Neural crest cell (in vitro differentiated cells): ENCODE results near the gene PRDM1. TPM values are rescaled to one million over a fixed set of nuclear protein-coding genes. Genes with fewer than 3 reads are reported as not detected.

Experiments
- DNase-seq: peaks from one replicate; pipeline ENCODE4 v3.0.0; 2021; ENCODE audit warnings: low read depth, mixed read lengths, low spot score
- H3K27ac Mint-ChIP-seq: one replicate; pipeline ENCODE4 v1.8.0; 2021; ENCODE audit warnings: mild to moderate bottlenecking, mixed read lengths; ENCODE audit not compliant: unreplicated experiment
- H3K27me3 Mint-ChIP-seq: 2 replicates; pipeline ENCODE4 v1.8.0; 2021; ENCODE audit warnings: low read depth, mild to moderate bottlenecking, mixed read lengths
- H3K36me3 Mint-ChIP-seq: 2 replicates; pipeline ENCODE4 v1.8.0; 2021; ENCODE audit warnings: low read depth, mild to moderate bottlenecking, mixed read lengths
- H3K4me1 Mint-ChIP-seq: 2 replicates; pipeline ENCODE4 v1.8.0; 2021; ENCODE audit warnings: mixed read lengths
- H3K4me3 Mint-ChIP-seq: one replicate; pipeline ENCODE4 v1.8.0; 2021; ENCODE audit warnings: mild to moderate bottlenecking, mixed read lengths
- H3K9me3 Mint-ChIP-seq: 2 replicates; pipeline ENCODE4 v1.8.0; 2021; ENCODE audit warnings: mixed read lengths
- total RNA-seq: library from RNA; stranded (reverse); gene quantifications from 2 replicates; pipeline ENCODE4 v1.2.1, GENCODE V29; 2021
- TF ChIP-seq, protein P1 (sequence below): fragments of 200-600 bp; sonication (generic); conservative IDR thresholded peaks from 2 replicates; pipeline ENCODE4 v1.5.0; 2021; ENCODE audit warnings: antibody characterized with exemption, mild to moderate bottlenecking

Gene PRDM1
- total RNA-seq, 1 donor from 2014 or later, result 1.2 TPM

DNA sequence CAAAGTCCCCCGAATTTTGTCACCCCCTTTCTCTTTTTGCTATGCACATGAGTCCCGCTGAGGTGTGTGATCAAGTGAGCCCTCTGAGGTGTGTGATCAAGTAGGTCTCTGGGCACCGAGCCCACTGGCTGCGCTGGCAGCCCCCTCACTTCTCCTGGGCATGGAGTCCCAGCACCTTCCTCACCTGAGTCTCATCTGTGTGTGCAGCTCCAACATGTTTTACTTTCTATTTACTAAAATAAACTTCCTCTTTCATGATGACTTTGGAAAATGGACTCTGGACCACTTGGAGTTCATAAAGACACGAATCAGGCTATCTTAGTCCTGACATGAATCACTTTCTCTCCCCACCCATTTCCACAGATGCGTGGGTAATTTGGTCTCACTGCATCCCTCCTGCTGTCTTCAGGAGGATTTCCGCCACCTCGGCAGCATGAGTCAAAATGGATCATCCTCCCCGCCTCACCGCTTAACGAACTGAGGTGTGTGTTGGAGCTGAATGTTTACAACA is 39.8 kb downstream of the PRDM1 start:
- Mint-ChIP-seq H3K27ac (no peak overlapping the region), H3K4me3 (no peak overlapping the region), H3K27me3 (no peaks in the 10 kb centered on the region), H3K9me3 (no peaks in the 10 kb centered on the region), H3K4me1 (peaks cover 5% of the 10 kb centered on the region), H3K36me3 (no peaks in the 10 kb centered on the region)
- TF ChIP-seq, protein P1, sequence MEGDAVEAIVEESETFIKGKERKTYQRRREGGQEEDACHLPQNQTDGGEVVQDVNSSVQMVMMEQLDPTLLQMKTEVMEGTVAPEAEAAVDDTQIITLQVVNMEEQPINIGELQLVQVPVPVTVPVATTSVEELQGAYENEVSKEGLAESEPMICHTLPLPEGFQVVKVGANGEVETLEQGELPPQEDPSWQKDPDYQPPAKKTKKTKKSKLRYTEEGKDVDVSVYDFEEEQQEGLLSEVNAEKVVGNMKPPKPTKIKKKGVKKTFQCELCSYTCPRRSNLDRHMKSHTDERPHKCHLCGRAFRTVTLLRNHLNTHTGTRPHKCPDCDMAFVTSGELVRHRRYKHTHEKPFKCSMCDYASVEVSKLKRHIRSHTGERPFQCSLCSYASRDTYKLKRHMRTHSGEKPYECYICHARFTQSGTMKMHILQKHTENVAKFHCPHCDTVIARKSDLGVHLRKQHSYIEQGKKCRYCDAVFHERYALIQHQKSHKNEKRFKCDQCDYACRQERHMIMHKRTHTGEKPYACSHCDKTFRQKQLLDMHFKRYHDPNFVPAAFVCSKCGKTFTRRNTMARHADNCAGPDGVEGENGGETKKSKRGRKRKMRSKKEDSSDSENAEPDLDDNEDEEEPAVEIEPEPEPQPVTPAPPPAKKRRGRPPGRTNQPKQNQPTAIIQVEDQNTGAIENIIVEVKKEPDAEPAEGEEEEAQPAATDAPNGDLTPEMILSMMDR, result no peak
- DNase-seq, result no peak

DNA sequence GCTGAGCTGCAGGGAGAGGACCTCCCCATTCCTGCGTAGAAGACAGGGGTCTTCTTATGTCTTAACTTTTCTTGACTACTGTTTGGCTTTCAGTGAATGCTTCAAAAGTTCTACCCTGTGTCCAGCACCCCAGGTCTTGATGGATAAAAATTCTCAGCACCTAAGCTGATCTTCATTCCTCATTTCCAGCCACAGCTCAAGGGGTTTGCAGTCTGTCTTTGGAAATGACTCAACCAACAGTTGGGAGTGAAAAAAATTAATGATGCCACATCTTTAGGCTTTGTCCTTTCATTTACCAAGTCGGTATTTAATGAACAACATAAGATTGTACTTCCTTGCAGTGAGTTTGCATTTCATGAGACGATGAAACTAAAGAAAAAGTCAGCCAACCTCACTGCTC is 40.3 kb downstream of the PRDM1 start:
- Mint-ChIP-seq H3K36me3 (no peaks in the 10 kb centered on the region), H3K27ac (no peak overlapping the region), H3K9me3 (no peaks in the 10 kb centered on the region), H3K4me1 (peaks cover 5% of the 10 kb centered on the region), H3K4me3 (no peak overlapping the region), H3K27me3 (no peaks in the 10 kb centered on the region)
- no peak for DNase-seq
- TF ChIP-seq, protein P1, result no peak

DNA sequence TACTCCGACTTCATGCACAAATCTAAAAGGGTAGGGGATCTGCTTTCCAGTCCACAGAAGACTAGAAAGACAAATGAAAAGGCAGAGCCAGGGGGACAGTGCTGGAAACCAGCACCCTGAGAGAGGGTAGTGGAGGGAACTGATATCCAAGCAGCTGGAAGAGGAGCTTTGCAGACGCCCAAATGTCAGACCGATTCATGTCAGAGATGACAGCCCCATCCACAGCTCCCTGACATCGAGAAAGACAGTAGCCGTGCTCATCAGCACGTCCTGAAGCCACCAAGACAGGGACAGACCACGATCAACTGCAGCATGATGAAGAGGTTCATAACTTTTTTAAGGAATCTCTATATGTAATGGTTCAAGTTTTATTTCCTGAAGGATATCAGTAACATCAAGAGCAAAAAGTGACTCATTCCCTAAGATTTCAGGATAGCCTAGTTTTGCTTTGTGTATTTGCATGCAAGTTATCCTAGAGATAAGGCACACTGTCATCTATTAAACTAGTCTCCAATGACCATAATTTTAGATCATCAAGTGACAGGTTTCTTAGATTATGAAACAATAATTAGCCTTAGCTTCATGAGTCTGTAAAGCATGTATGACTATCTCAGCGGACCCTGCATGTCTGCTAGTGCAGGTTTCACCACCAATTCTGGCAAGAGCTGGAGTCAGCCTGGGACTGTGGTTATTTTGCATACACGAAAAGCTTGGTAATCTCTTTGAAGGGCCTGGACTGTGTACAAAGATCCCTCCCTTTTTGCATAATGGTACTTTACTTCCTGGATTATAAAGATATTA is 43.0 kb downstream of the PRDM1 start:
- Mint-ChIP-seq H3K9me3 (no peaks in the 10 kb centered on the region), H3K4me3 (no peak overlapping the region), H3K36me3 (no peaks in the 10 kb centered on the region), H3K4me1 (no peaks in the 10 kb centered on the region), H3K27me3 (no peaks in the 10 kb centered on the region), H3K27ac (no peak overlapping the region)
- DNase-seq, result no peak
- TF ChIP-seq, protein P1, result no peak

DNA sequence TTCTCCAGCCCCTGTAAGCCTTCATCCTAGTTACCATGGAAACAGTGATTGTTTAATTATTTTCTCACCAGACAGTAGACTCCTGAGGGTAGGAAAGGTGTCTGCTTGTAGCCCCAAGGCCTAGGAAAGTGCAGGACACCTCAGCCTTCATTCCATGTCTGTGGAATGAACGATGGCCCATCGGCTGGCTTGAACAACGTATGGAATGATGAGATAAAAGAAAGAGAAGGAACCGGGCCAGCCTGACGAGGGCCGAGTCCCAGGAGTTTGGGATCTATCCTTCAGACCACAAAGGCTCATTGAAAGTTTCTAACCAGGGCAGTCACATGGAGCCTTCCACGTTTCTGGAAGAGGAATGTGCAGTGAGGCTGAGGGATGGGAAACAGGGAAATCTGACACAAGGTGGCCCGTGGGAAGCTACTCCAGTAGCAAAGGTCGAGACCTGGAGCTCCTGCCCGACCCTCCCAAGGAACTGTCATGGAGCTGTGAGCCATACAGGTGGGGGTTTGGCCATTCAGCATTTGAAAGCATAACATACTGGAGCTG is 46.1 kb downstream of the PRDM1 start:
- H3K4me3 Mint-ChIP-seq, result no peak overlapping the region
- H3K27ac Mint-ChIP-seq, result no peak overlapping the region
- no peaks in the 10 kb centered on the region for H3K9me3 Mint-ChIP-seq
- TF ChIP-seq, protein P1, result no peak
- no peaks in the 10 kb centered on the region for H3K27me3 Mint-ChIP-seq
- no peaks in the 10 kb centered on the region for H3K4me1 Mint-ChIP-seq
- no peaks in the 10 kb centered on the region for H3K36me3 Mint-ChIP-seq
- no peak for DNase-seq

DNA sequence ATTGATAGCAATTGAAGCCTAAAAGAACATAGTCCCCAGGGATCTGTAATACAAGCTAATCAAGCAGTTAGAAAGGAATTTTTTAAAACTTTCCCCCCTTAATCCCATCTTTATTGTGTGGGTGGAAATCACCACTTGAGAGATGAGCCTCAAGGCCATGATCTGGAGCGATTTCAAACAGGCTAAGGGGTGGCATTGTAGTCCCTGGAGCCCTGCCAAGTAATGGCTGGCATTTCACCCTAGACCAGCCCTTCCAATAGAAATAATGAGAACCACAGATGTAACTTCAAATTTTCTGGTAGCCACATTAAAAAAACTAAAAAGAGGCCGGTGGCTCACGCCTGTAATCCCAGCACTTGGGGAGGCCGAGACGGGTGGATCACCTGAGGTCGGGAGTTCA is 46.9 kb downstream of the PRDM1 start:
- H3K9me3 Mint-ChIP-seq, result no peaks in the 10 kb centered on the region

More for the DNA sequence above, 46.9 kb downstream of the PRDM1 start:
- DNase-seq, result no peak
- Mint-ChIP-seq H3K27me3 (no peaks in the 10 kb centered on the region), H3K4me3 (no peak overlapping the region), H3K4me1 (no peaks in the 10 kb centered on the region), H3K36me3 (no peaks in the 10 kb centered on the region), H3K27ac (no peak overlapping the region)
- TF ChIP-seq, protein P1, result no peak
